Activated gamma-delta T cell treated with anti-CD3 and anti-CD28 coated beads, Interleukin-2, amount 50 U/mL, for 16 hours (primary cell): Measurements from ENCODE around the gene AHNAK2.
"Not testable (repeated sequence)": the region's sequence is repeated elsewhere in the genome, so short reads cannot be mapped to it uniquely, and the experiment has no call there.

Source experiments
- DNase-seq: peaks from one replicate; pipeline ENCODE4 v3.0.0-alpha.2; 2020; ENCODE audit warnings: low read depth

AHNAK2 gene

GRCh38 chr14:104925855-104926609 lies 52.1 kb downstream of the AHNAK2 start:
- no peak for DNase-seq

- no peak for DNase-seq
Measured at GRCh38 chr14:104925214-104925854, 52.8 kb downstream of the AHNAK2 start.

- DNase-seq = no peak
Measured at GRCh38 chr14:104924421-104925213, 53.6 kb downstream of the AHNAK2 start, which contains the start of gene PLD4. Gene PLD4 (plus strand): TSS chr14:104924879. CDS start chr14:104927141, 2,262 bp downstream.

- DNase-seq = no peak
Measured at GRCh38 chr14:104923640-104924420, 54.3 kb downstream of the AHNAK2 start.

- DNase-seq = no peak
Measured at GRCh38 chr14:104919993-104920315, 58.2 kb downstream of the AHNAK2 start.

- DNase-seq = not testable (repeated sequence)
Measured at GRCh38 chr14:104919152-104919992, 58.8 kb downstream of the AHNAK2 start.

- DNase-seq = no peak
Measured at GRCh38 chr14:104917993-104918392, 60.2 kb downstream of the AHNAK2 start.

GRCh38 chr14:104917116-104917515 lies 61.1 kb downstream of the AHNAK2 start:
- no peak for DNase-seq

GRCh38 chr14:104913435-104913834 lies 64.7 kb downstream of the AHNAK2 start:
- DNase-seq = no peak

- no peak for DNase-seq
Measured at GRCh38 chr14:104912053-104912452, 66.1 kb downstream of the AHNAK2 start.

GRCh38 chr14:104908303-104908702 lies 69.9 kb downstream of the AHNAK2 start:
- DNase-seq = no peak

GRCh38 chr14:104905579-104905933 lies 72.6 kb downstream of the AHNAK2 start:
- not testable (repeated sequence) for DNase-seq

- not testable (repeated sequence) for DNase-seq
Measured at GRCh38 chr14:104904650-104905578, 73.3 kb downstream of the AHNAK2 start.

GRCh38 chr14:104903990-104904389 lies 74.2 kb downstream of the AHNAK2 start:
- DNase-seq = no peak

GRCh38 chr14:104900639-104901512 lies 77.3 kb downstream of the AHNAK2 start:
- DNase-seq = no peak

- DNase-seq = no peak
Measured at GRCh38 chr14:104899781-104900180, 78.4 kb downstream of the AHNAK2 start.

GRCh38 chr14:104898870-104899510 lies 79.2 kb downstream of the AHNAK2 start:
- DNase-seq = no peak

GRCh38 chr14:104898195-104898558 lies 80.0 kb downstream of the AHNAK2 start:
- DNase-seq = no peak
